Left lung (tissue), 10 donors: Measurements from ENCODE around the gene RAB6B. TPM values are rescaled to one million over a fixed set of nuclear protein-coding genes. Genes with fewer than 3 reads are reported as not detected.

Source experiments
- ATAC-seq: fragments of 200-7000 bp; cut with Tn5 transposase; one replicate; pipeline ENCODE4 v1.9.1; 2020; ENCODE audit warnings: moderate library complexity
- DNase-seq, 4 donors: peaks; one replicate each; pipeline ENCODE4 v3.0.0-alpha.2; 2013 to 2020
- H3K27ac ChIP-seq, 2 donors: fragments of 200-600 bp; sonication (generic) in 1 of 2; one replicate each; pipeline versions ENCODE4 v1.5.0 to v1.8.0; 2020 to 2021
- H3K27me3 ChIP-seq, 2 donors: fragments of 200-600 bp; sonication (generic) in 1 of 2; one replicate each; pipeline versions ENCODE4 v1.5.0 to v1.8.0; 2020 to 2021
- H3K36me3 ChIP-seq, 2 donors: fragments of 200-600 bp; sonication (generic) in 1 of 2; one replicate each; pipeline versions ENCODE4 v1.5.0 to v1.8.0; 2020 to 2021
- H3K4me1 ChIP-seq, 2 donors: fragments of 200-600 bp; one replicate each; pipeline ENCODE4 v1.8.0; 2021
- H3K4me3 ChIP-seq, 2 donors: fragments of 200-600 bp; sonication (generic) in 1 of 2; one replicate each; pipeline versions ENCODE4 v1.5.0 to v1.8.0; 2020 to 2021; ENCODE audit warnings: mild to moderate bottlenecking in 1 of 2
- H3K9me3 ChIP-seq, 2 donors: fragments of 200-600 bp; sonication (generic) in 1 of 2; one replicate each; pipeline versions ENCODE4 v1.5.0 to v1.8.0; 2020 to 2021
- CTCF ChIP-seq, 2 donors: fragments of 200-600 bp; sonication (generic) in 1 of 2; IDR thresholded peaks; one replicate each; pipeline versions ENCODE4 v1.5.0 to v1.8.0; 2021; ENCODE audit warnings: antibody characterized with exemption in 2 of 2
- intact Hi-C, 2 donors: fragments of 100-400 bp; cut with DNase I; formaldehyde crosslinking; loops; one replicate each; pipeline versions ENCODE4 v1.11.2 to v1.14.2; 2022
- polyA plus RNA-seq, 6 donors: library from polyadenylated mRNA; unstranded; fragments of 120-200 nt; gene quantifications; one replicate each; pipeline ENCODE4 v1.2.1, GENCODE V29; 2013; ENCODE audit not compliant: insufficient read length in 6 of 6
- total RNA-seq, 2 donors: library from RNA; stranded (reverse); fragmentation: NEBNext Ultra II Directional; extraction: Animal tissue kit (Norgen Biotek cat#: 25700); gene quantifications; one replicate each; pipeline ENCODE4 v1.2.1, GENCODE V29; 2021
- donor health status: DM: no; HTN: yes; CAD: no.
- donor health status: DM: no; HTN: no; CAD: no.

The RAB6B gene
- total and polyA plus RNA-seq, 8 donors: 3.7 to 11.4 (median 6.1) TPM

- H3K9me3 ChIP-seq: peaks cover 0 to 12% of the 10 kb centered on the region in 2 donors
- H3K27me3 ChIP-seq: no peaks in the 10 kb centered on the region
- no peak for ATAC-seq
- no peak for DNase-seq
- no peak overlapping the region for H3K27ac ChIP-seq
- no peaks in the 10 kb centered on the region for H3K4me1 ChIP-seq
- no peaks in the 10 kb centered on the region for H3K36me3 ChIP-seq
- H3K4me3 ChIP-seq: no peak overlapping the region
- no peak for TF ChIP-seq CTCF (IDR thresholded peaks at IDR 0.05)
- intact Hi-C loops: no loop called here
Measured at GRCh38 chr3:133882986-133883586, 12.6 kb downstream of the RAB6B start.

- Histone ChIP-seq H3K9me3 (peaks cover 0 to 12% of the 10 kb centered on the region in 2 donors), H3K4me1 (no peaks in the 10 kb centered on the region), H3K27ac (no peak overlapping the region), H3K27me3 (no peaks in the 10 kb centered on the region), H3K36me3 (no peaks in the 10 kb centered on the region), H3K4me3 (no peak overlapping the region)
- ATAC-seq: no peak
- no peak for DNase-seq
- no peak for TF ChIP-seq CTCF (IDR thresholded peaks at IDR 0.05)
- intact Hi-C loops: no loop called here
Measured at GRCh38 chr3:133881939-133882825, 13.5 kb downstream of the RAB6B start.

GRCh38 chr3:133881492-133881891, 14.2 kb downstream of the RAB6B start:
- intact Hi-C loops: no loop called here
- H3K4me1 ChIP-seq: no peaks in the 10 kb centered on the region
- ATAC-seq (no peak), DNase-seq (no peak)
- no peaks in the 10 kb centered on the region for H3K36me3 ChIP-seq
- no peak for TF ChIP-seq CTCF (IDR thresholded peaks at IDR 0.05)
- peaks cover 0 to 12% of the 10 kb centered on the region in 2 donors for H3K9me3 ChIP-seq
- H3K27me3 ChIP-seq: no peaks in the 10 kb centered on the region
- H3K4me3 ChIP-seq: no peak overlapping the region
- no peak overlapping the region for H3K27ac ChIP-seq

- H3K4me3 ChIP-seq: no peak overlapping the region
- H3K36me3 ChIP-seq: no peaks in the 10 kb centered on the region
- intact Hi-C loops: no loop called here
- peaks cover 0 to 12% of the 10 kb centered on the region in 2 donors for H3K9me3 ChIP-seq
- DNase-seq (no peak), ATAC-seq (no peak)
- H3K27me3 ChIP-seq: no peaks in the 10 kb centered on the region
- H3K4me1 ChIP-seq: no peaks in the 10 kb centered on the region
- H3K27ac ChIP-seq: no peak overlapping the region
- TF ChIP-seq CTCF (IDR thresholded peaks at IDR 0.05): no peak
Measured at GRCh38 chr3:133880886-133881455, 14.7 kb downstream of the RAB6B start.

- H3K4me3 ChIP-seq: no peak overlapping the region
- no peak for DNase-seq
- no peaks in the 10 kb centered on the region for H3K36me3 ChIP-seq
- no peak overlapping the region for H3K27ac ChIP-seq
- ATAC-seq: no peak
- H3K27me3 ChIP-seq: no peaks in the 10 kb centered on the region
- peaks cover 0 to 12% of the 10 kb centered on the region in 2 donors for H3K9me3 ChIP-seq
- no peak for TF ChIP-seq CTCF (IDR thresholded peaks at IDR 0.05)
- intact Hi-C loops: no loop called here
- no peaks in the 10 kb centered on the region for H3K4me1 ChIP-seq
Measured at GRCh38 chr3:133880287-133880686, 15.4 kb downstream of the RAB6B start.
